ENCODE measurements around the gene TMBIM1.

DNA sequence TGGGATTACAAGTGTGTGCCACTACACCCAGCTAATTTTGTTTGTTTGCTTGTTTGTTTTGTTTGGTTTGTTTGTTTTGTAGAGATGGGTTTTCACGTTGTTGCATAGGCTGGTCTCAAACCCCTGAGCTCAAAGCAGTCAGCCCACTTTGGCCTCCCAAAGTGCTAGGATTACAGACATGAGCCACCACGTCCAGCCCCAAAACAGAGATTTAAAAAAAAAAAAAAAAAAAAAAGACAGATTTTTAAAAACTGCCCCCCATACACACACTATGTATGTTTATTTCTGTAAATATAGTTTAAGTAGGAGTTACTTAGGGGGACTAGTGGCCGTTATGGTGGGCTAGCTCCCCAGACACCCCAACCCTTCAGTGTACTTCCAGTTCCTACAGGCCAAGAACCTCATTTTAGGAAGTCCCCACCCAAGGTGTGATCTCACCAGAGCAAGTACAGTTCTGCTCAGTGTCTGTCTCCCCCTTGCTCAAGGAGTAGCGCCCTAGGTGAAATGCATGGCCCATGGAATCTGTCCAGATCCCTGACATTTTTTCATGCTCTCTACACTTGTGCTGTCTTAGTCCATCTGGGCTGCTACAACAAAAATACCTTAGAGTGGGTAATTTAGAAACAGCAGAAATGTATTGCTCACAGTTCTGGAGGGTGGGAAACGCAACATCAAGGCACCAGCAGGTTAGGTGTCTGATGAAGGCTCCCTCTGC is 1.6 kb upstream of the TMBIM1 start:
- TF ChIP-seq, protein P1, sequence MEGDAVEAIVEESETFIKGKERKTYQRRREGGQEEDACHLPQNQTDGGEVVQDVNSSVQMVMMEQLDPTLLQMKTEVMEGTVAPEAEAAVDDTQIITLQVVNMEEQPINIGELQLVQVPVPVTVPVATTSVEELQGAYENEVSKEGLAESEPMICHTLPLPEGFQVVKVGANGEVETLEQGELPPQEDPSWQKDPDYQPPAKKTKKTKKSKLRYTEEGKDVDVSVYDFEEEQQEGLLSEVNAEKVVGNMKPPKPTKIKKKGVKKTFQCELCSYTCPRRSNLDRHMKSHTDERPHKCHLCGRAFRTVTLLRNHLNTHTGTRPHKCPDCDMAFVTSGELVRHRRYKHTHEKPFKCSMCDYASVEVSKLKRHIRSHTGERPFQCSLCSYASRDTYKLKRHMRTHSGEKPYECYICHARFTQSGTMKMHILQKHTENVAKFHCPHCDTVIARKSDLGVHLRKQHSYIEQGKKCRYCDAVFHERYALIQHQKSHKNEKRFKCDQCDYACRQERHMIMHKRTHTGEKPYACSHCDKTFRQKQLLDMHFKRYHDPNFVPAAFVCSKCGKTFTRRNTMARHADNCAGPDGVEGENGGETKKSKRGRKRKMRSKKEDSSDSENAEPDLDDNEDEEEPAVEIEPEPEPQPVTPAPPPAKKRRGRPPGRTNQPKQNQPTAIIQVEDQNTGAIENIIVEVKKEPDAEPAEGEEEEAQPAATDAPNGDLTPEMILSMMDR (IDR thresholded peaks at IDR 0.05), result no peak
- no peak for TF ChIP-seq POLR2A (IDR thresholded peaks at IDR 0.05)
